ENCODE measurements around the gene CTNNBL1. TPM values are rescaled to one million over a fixed set of nuclear protein-coding genes. Genes with fewer than 3 reads are reported as not detected.
A peak's percentile ranks its signal among the peaks of the same experiment; 100 is the strongest.

CTNNBL1 gene
- total RNA-seq, 6 experiments from 2014 or later: 16.3 to 41.8 (median 28.8) TPM

GRCh38 chr20:37882961-37883712 is 189.3 kb downstream of the CTNNBL1 start:
- H3K36me3 ChIP-seq: no peaks in the 10 kb centered on the region
- H3K4me1 ChIP-seq: peaks cover 0 to 6% (median 0%) of the 10 kb centered on the region in 4 donors
- H3K27me3 ChIP-seq: no peaks in the 10 kb centered on the region
- H3K9me3 ChIP-seq: no peaks in the 10 kb centered on the region
- DNase-seq: no peak
- WGBS (ENCODE audit: insufficient coverage, low coverage, low lambda C conversion rate, missing lambda C conversion rate): 68% methylated on average over 12 of the region's 16 CpGs
- ATAC-seq: no peak
- no peak overlapping the region for H3K4me3 ChIP-seq
- TF ChIP-seq POLR2A (IDR thresholded peaks at IDR 0.05) (no peak), CTCF (IDR thresholded peaks at IDR 0.05) (no peak)
- intact Hi-C loops (cut with DNase I): no loop called here
- no peak overlapping the region for H3K27ac ChIP-seq

GRCh38 chr20:37885042-37885441 is 191.2 kb downstream of the CTNNBL1 start:
- DNase-seq (no peak), ATAC-seq (no peak)
- no peaks in the 10 kb centered on the region for H3K27me3 ChIP-seq
- no peak overlapping the region for H3K4me3 ChIP-seq
- intact Hi-C loops (cut with DNase I): no loop called here
- H3K9me3 ChIP-seq: no peaks in the 10 kb centered on the region
- TF ChIP-seq CTCF (IDR thresholded peaks at IDR 0.05) (no peak), POLR2A (IDR thresholded peaks at IDR 0.05) (no peak)
- peaks cover 0 to 6% (median 0%) of the 10 kb centered on the region in 4 donors for H3K4me1 ChIP-seq
- WGBS (ENCODE audit: insufficient coverage, low coverage, low lambda C conversion rate, missing lambda C conversion rate): 92% methylated on average over 8 of the region's 8 CpGs
- H3K27ac ChIP-seq: no peak overlapping the region
- H3K36me3 ChIP-seq: no peaks in the 10 kb centered on the region

- Histone ChIP-seq H3K4me3 (no peak overlapping the region), H3K4me1 (peaks cover 0 to 6% (median 0%) of the 10 kb centered on the region in 4 donors), H3K27me3 (no peaks in the 10 kb centered on the region), H3K27ac (no peak overlapping the region), H3K9me3 (no peaks in the 10 kb centered on the region), H3K36me3 (no peaks in the 10 kb centered on the region)
- peak in 1 of 3 donors; percentile 61 for DNase-seq
- TF ChIP-seq POLR2A (IDR thresholded peaks at IDR 0.05) (no peak), CTCF (IDR thresholded peaks at IDR 0.05) (no peak)
- WGBS (ENCODE audit: insufficient coverage, low coverage, low lambda C conversion rate, missing lambda C conversion rate): 54% methylated on average over 14 of the region's 32 CpGs
- intact Hi-C loops (cut with DNase I): no loop called here
- ATAC-seq: peak; percentile 45 to 63 (median 52)
These were observed 192.0 kb downstream of the CTNNBL1 start for GRCh38 chr20:37885593-37886503.

- no peaks in the 10 kb centered on the region for H3K27me3 ChIP-seq
- DNase-seq (peak; percentile 79 to 83 (median 80)), ATAC-seq (peak; percentile 69 to 87 (median 82))
- H3K36me3 ChIP-seq: no peaks in the 10 kb centered on the region
- no peak overlapping the region for H3K4me3 ChIP-seq
- no peak overlapping the region for H3K27ac ChIP-seq
- intact Hi-C loops (cut with DNase I): no loop called here
- no peak for TF ChIP-seq POLR2A (IDR thresholded peaks at IDR 0.05)
- TF ChIP-seq CTCF (IDR thresholded peaks at IDR 0.05): no peak
- peaks cover 0 to 6% (median 0%) of the 10 kb centered on the region in 4 donors for H3K4me1 ChIP-seq
- H3K9me3 ChIP-seq: no peaks in the 10 kb centered on the region
- WGBS (ENCODE audit: insufficient coverage, low coverage, low lambda C conversion rate, missing lambda C conversion rate): 15% methylated on average over 2 of the region's 4 CpGs
These were observed 193.0 kb downstream of the CTNNBL1 start for GRCh38 chr20:37886851-37887297.
